Measurements from ENCODE around the gene CCDC92. TPM values are rescaled to one million over a fixed set of nuclear protein-coding genes. Genes with fewer than 3 reads are reported as not detected.
"Not testable (repeated sequence)": the region's sequence is repeated elsewhere in the genome, so short reads cannot be mapped to it uniquely, and the experiment has no call there.

Gene CCDC92
- total RNA-seq, 1 donor = 8.2 TPM

DNA sequence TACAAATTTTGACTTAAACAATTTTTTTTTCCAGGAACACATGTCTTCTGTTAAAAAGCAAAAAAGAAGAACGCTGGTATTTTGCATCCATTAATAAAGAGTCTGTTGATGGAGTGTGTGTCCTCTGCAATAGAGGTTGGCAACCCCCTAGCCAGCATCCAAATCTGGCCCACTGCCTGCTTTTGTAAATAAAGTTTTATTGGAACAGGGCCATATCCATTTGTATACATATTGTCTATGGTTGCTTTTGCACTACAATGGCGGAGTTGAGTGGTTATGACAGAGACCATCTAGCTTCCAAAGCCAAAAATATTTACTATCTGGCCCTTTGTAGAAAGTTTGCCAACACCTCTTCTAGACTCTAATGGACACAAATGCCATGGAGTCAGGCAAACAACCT lies 49.6 kb downstream of the CCDC92 start:
- DNase-seq (ENCODE audit: low read depth) = no peak
- TF ChIP-seq, protein P1, sequence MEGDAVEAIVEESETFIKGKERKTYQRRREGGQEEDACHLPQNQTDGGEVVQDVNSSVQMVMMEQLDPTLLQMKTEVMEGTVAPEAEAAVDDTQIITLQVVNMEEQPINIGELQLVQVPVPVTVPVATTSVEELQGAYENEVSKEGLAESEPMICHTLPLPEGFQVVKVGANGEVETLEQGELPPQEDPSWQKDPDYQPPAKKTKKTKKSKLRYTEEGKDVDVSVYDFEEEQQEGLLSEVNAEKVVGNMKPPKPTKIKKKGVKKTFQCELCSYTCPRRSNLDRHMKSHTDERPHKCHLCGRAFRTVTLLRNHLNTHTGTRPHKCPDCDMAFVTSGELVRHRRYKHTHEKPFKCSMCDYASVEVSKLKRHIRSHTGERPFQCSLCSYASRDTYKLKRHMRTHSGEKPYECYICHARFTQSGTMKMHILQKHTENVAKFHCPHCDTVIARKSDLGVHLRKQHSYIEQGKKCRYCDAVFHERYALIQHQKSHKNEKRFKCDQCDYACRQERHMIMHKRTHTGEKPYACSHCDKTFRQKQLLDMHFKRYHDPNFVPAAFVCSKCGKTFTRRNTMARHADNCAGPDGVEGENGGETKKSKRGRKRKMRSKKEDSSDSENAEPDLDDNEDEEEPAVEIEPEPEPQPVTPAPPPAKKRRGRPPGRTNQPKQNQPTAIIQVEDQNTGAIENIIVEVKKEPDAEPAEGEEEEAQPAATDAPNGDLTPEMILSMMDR (IDR thresholded peaks at IDR 0.05; ENCODE audit: insufficient read depth, low read depth, low read length) = no peak
- H3K4me3 ChIP-seq (ENCODE audit: low read depth, low read length) = no peak overlapping the region

- TF ChIP-seq, protein P1 (IDR thresholded peaks at IDR 0.05; ENCODE audit: insufficient read depth, low read depth, low read length) = no peak
- no peak overlapping the region for H3K4me3 ChIP-seq (ENCODE audit: low read depth, low read length)
- DNase-seq (ENCODE audit: low read depth) = no peak
Observed at GRCh38 chr12:123919980-123920360, 52.7 kb downstream of the CCDC92 start.

GRCh38 chr12:123917337-123917850 lies 55.2 kb downstream of the CCDC92 start:
- TF ChIP-seq, protein P1 (IDR thresholded peaks at IDR 0.05; ENCODE audit: insufficient read depth, low read depth, low read length) = no peak
- DNase-seq (ENCODE audit: low read depth) = no peak
- no peak overlapping the region for H3K4me3 ChIP-seq (ENCODE audit: low read depth, low read length)

DNA sequence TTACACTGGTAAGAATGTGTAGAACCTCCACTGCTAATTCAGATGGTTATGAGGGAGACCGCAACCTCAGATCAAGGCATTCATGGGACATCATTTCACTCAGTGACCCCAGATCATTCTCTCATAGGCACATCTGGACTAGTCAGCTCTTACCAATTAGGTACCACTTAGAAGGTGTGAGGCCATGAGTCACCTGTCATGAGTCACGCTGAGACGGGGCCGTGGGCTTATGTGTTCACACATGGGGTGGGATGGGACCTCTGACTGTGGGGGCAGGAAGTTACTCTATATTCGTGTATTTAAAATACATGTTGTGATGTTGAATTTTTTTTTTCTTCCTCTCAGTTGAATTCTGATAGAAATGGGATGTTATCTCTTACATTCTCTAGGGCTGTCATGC lies 55.9 kb downstream of the CCDC92 start:
- TF ChIP-seq, protein P1 (IDR thresholded peaks at IDR 0.05; ENCODE audit: insufficient read depth, low read depth, low read length) = no peak
- no peak for DNase-seq (ENCODE audit: low read depth)
- H3K4me3 ChIP-seq (ENCODE audit: low read depth, low read length) = no peak overlapping the region

DNA sequence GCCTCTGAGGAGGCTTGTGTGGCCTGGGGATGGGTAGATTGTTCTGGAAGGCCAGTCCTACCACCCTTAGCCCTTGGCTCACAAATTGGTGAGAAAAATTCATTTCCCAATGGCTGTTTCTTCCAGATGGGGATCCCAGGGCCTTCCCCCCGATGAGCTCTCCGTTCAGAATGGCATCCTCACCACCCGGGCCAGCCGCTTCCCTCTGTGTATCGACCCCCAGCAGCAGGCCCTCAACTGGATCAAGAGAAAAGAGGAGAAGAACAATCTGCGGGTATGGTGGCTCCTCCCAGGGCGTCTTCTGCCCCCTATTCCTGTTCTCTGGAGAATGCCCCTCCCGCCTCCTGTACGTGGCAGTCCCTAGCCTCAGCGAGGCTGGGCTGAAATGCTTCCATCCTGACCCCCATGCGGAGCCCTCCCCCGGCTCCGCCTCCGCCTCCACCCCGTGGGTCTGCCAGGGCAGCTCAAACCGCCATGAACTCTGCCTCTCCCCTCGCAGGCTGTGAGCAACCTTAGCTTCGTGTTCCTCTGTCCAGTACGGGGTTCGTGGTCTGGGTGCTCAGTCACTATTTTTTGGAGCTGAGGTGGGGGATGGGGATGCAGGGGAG lies 57.8 kb downstream of the CCDC92 start:
- DNase-seq (ENCODE audit: low read depth) = no peak
- H3K4me3 ChIP-seq (ENCODE audit: low read depth, low read length) = no peak overlapping the region
- TF ChIP-seq, protein P1 (IDR thresholded peaks at IDR 0.05; ENCODE audit: insufficient read depth, low read depth, low read length) = no peak

GRCh38 chr12:123912415-123913380 lies 59.9 kb downstream of the CCDC92 start:
- TF ChIP-seq, protein P1 (IDR thresholded peaks at IDR 0.05; ENCODE audit: insufficient read depth, low read depth, low read length) = no peak
- DNase-seq (ENCODE audit: low read depth) = no peak
- H3K4me3 ChIP-seq (ENCODE audit: low read depth, low read length) = no peak overlapping the region

DNA sequence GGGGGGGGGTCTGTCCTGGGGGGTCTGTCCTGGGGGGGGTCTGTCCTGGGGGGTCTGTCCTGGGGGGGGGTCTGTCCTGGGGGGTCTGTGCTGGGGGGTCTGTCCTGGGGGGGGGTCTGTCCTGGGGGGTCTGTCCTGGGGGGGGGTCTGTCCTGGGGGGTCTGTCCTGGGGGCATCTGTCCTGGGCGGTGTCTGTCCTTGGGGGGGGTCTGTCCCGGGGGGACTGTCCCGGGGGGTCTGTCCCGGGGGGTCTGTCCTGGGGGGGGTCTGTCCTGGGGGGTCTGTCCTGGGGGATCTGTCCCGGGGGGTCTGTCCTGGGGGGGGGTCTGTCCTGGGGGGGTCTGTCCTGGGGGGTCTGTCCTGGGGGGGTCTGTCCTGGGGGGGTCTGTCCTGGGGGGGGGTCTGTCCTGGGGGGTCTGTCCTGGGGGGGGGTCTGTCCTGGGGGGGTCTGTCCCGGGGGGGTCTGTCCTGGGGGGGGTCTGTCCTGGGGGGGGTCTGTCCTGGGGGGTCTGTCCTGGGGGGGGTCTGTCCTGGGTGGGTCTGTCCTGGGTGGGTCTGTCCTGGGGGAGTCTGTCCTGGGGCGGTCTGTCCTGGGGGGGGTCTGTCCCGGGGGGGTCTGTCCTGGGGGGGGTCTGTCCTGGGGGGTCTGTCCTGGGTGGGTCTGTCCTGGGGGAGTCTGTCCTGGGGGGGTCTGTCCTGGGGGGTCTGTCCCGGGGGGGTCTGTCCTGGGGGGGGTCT lies 60.8 kb downstream of the CCDC92 start:
- H3K4me3 ChIP-seq (ENCODE audit: low read depth, low read length); DNase-seq (ENCODE audit: low read depth): not testable (repeated sequence)
